PC-9 (cell line): ENCODE data around the gene SHANK1.

Experiments
- CTCF ChIP-seq: fragments of 200-600 bp; sonication (generic); conservative IDR thresholded peaks from 2 replicates; pipeline ENCODE4 v1.6.1; 2017; ENCODE audit warnings: mixed run types, antibody characterized with exemption, mild to moderate bottlenecking, moderate library complexity
- EZH2 ChIP-seq: fragments of 200-600 bp; sonication (generic); IDR thresholded peaks from 2 replicates; pipeline ENCODE4 v1.8.0; 2017; ENCODE audit warnings: antibody characterized with exemption, low read depth

DNA sequence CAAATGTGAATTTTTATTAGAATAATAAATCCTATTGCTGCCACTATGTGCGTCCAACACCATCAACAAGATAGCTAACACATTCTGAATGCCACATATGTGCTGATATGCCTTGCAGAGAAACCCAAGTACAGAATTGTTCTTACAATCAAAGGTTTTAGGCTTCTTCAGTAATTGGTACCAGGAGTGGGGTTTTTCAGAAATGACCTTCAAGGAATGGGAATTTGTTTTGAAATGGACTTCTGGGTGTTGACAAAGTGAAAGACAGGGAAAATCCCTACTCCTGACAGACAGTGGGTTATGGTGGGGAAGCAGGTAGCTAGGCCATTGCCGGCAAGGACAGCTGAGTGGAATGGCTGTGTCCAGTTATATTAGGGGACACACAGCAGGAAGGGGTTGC, 85.6 kb downstream of the SHANK1 start:
- TF ChIP-seq CTCF, result no peak
- no peak for TF ChIP-seq EZH2
